ENCODE measurements around the gene ZNF22. TPM values are rescaled to one million over a fixed set of nuclear protein-coding genes. Genes with fewer than 3 reads are reported as not detected.
A peak's percentile ranks its signal among the peaks of the same experiment; 100 is the strongest.

ZNF22 gene
- total RNA-seq, 2 donors from 2014 or later = 19.3 to 20.5 TPM

DNA sequence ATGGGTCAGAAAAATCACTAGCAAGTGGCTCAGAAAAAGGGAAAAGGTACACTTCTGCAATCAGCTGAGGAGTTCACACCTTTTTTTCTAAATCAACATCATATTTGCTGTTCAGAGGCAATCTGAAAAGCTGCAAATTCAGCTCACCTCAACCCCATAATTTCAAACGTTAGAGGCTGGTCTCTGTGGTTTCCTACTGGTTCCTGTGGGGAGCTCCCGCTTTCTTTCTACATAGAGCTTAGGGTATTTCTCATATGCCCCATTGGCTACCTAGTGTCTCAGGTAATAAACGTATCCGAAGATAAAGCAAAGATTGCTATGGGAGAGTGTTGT lies 5.2 kb upstream of the ZNF22 start:
- Histone ChIP-seq H3K9me3 (no peaks in the 10 kb centered on the region), H3K36me3 (peaks cover 40% of the 10 kb centered on the region), H3K4me1 (peaks cover 7 to 92% of the 10 kb centered on the region in 2 donors), H3K27me3 (no peaks in the 10 kb centered on the region), H3K4me3 (no peak overlapping the region), H3K27ac (peak overlapping the region; percentile 92 to 96)
- DNase-seq (ENCODE audit: low spot score) = no peak
- TF ChIP-seq, protein P1, sequence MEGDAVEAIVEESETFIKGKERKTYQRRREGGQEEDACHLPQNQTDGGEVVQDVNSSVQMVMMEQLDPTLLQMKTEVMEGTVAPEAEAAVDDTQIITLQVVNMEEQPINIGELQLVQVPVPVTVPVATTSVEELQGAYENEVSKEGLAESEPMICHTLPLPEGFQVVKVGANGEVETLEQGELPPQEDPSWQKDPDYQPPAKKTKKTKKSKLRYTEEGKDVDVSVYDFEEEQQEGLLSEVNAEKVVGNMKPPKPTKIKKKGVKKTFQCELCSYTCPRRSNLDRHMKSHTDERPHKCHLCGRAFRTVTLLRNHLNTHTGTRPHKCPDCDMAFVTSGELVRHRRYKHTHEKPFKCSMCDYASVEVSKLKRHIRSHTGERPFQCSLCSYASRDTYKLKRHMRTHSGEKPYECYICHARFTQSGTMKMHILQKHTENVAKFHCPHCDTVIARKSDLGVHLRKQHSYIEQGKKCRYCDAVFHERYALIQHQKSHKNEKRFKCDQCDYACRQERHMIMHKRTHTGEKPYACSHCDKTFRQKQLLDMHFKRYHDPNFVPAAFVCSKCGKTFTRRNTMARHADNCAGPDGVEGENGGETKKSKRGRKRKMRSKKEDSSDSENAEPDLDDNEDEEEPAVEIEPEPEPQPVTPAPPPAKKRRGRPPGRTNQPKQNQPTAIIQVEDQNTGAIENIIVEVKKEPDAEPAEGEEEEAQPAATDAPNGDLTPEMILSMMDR (IDR thresholded peaks at IDR 0.05) = no peak

DNA sequence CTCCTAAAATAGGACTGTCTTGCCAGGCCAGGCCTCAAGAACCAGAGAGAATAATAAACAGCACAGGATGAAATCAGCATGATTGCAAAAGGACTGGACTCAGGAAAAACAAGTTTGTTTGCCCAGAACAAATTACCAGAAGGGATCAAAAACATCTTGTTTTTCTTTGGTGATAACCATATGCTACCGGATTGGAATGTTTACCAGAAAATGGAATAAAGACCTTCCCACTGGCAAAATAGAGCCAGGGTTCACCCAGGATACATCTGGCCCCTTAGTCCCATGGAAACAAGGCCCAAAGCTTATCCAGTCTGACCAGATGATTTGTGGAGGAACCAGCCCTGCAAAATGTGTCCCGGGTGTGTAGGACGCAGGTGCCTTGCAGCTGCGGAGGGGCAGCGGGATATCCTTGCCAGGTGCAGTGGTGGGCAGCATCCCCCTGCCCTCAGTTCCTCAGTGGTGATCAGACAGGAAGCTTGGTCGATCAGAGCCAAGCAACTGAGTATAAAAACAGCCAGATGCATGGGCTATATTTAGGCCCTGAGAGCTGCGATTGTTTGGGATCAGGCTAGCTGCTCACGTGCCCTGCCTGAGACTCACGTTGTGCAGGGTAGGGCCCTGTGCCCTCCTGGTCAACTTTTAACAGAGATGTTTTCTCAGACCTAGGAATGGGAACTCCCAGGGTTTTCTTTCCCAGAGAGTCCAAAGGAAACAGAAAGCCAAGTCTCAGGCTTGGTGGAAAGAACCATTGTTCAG lies 4.6 kb upstream of the ZNF22 start:
- Histone ChIP-seq H3K9me3 (no peaks in the 10 kb centered on the region), H3K36me3 (peaks cover 34% of the 10 kb centered on the region), H3K4me1 (peaks cover 7 to 87% of the 10 kb centered on the region in 2 donors), H3K27me3 (no peaks in the 10 kb centered on the region), H3K27ac (peak overlapping the region; percentile 92 to 96), H3K4me3 (no peak overlapping the region)
- TF ChIP-seq, protein P1 (IDR thresholded peaks at IDR 0.05) = no peak
- DNase-seq (ENCODE audit: low spot score) = no peak

DNA sequence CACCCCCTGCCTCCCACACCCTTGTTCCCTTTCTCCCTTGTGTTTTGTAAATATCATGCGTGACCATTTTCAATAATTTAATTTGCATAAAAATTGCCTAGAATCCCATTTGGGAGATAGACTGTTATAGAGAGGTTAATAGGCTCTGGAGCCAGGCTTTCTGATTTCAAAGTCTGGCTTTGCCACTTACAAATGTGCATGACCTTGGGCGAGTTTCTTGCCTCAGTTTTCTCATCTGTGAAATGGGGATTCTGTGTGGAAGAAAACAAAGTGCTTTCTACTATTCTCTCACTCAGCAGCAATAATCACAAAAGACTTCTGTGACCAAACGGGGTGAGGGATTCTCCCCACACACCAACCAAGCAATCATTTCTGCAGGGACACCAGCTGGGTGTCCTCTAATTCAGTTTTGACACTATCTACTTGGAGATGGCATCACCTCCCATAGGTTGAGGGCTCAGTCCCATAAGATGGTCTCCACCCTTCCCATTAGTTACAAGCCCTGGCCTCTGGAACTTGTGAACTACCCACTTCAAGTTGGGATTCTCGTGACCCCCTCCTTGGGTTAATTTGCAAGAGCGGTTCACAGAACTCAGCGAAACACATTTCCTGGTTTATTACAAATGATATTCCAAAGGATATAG lies 3.5 kb upstream of the ZNF22 start:
- TF ChIP-seq, protein P1 (IDR thresholded peaks at IDR 0.05) = no peak
- no peaks in the 10 kb centered on the region for H3K9me3 ChIP-seq
- H3K4me3 ChIP-seq = no peak overlapping the region

DNA sequence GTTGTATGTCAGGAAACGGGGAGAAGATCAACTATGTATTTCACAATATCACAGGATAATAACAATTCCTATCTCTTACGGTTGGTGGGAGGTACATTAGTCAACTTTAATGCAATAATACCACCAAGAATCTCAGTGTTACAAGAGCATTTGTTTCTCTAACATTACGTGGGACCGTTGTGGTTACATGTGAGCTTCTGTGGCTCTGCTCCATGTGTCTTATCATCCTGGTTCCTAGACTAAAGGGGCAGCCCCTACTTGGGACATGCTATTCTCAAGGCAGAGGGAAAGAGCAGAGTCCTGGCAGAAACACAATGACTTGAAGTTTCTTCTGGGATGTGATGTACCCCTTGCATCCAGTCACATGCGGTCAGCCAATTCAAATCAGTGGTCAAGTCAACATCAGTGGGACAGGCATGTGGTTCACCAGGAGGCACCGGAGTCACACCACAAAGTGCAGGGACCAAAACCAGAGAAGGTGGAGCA lies 2.5 kb upstream of the ZNF22 start:
- DNase-seq (ENCODE audit: low spot score) = no peak
- Histone ChIP-seq H3K27ac (peak overlapping the region; percentile 92 to 96), H3K4me3 (no peak overlapping the region), H3K27me3 (no peaks in the 10 kb centered on the region), H3K4me1 (peaks cover 7 to 79% of the 10 kb centered on the region in 2 donors), H3K36me3 (peaks cover 15% of the 10 kb centered on the region), H3K9me3 (no peaks in the 10 kb centered on the region)
- TF ChIP-seq, protein P1 (IDR thresholded peaks at IDR 0.05) = no peak

More for the DNA sequence above, 3.5 kb upstream of the ZNF22 start:
- DNase-seq (ENCODE audit: low spot score) = no peak
- peaks cover 7 to 85% of the 10 kb centered on the region in 2 donors for H3K4me1 ChIP-seq
- peak overlapping the region; percentile 92 to 96 for H3K27ac ChIP-seq
- peaks cover 23% of the 10 kb centered on the region for H3K36me3 ChIP-seq
- H3K27me3 ChIP-seq = no peaks in the 10 kb centered on the region

DNA sequence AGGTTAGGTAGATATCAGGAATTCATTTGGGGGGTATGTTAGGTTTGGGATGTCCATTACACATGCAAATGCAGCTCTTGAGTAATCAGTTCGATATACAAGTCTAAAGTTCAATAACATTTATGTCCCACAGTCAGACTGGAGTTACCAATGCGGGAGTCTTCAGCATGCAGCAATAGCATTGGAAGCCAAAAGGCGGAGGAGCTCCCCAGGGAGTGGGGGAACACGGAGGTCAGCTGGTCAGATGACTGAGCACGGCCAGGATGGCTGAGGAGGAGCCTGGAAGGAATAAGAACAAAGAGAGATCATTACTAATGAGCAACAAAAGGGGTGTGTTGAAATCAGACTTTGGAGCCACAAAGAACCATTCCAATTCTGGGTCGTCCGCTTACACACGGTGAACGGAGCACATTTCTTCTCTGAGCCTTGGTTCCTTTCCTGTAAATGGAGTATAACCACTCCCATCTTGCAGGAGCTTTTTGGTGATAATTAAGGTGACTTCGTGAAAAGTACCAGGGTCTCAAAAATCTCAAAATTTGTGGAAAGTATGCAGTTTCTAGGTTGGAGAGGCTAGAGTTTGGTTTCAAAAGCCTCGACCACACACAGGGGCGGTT lies 478 bp upstream of the ZNF22 start:
- no peaks in the 10 kb centered on the region for H3K9me3 ChIP-seq
- H3K4me3 ChIP-seq = peak overlapping the region; percentile 61 to 64
- TF ChIP-seq, protein P1 (IDR thresholded peaks at IDR 0.05) = no peak
- H3K4me1 ChIP-seq = peaks cover 6 to 64% of the 10 kb centered on the region in 2 donors
- H3K27me3 ChIP-seq = no peaks in the 10 kb centered on the region
- peak overlapping the region; percentile 92 to 96 for H3K27ac ChIP-seq
- H3K36me3 ChIP-seq = peaks cover 18% of the 10 kb centered on the region
- peak; percentile 92 for DNase-seq (ENCODE audit: low spot score)
